Erythroblast (primary cell): Measurements from ENCODE around the gene CACNA2D1.

ENCODE experiments used
- DNase-seq, 2 experiments: peaks; one replicate each; lab custom pipeline; 2025; lab: John Stamatoyannopoulos, UW
- GATA1 ChIP-seq: IDR thresholded peaks from 2 replicates; pipeline ENCODE4 v1.6.1; 2011; ENCODE audit warnings: low read depth, mild to moderate bottlenecking, control low read depth, low read length, moderate library complexity
- POLR2A ChIP-seq: IDR thresholded peaks from 2 replicates; pipeline ENCODE4 v1.6.1; 2011; ENCODE audit warnings: mild to moderate bottlenecking, low read length

Gene CACNA2D1

DNA sequence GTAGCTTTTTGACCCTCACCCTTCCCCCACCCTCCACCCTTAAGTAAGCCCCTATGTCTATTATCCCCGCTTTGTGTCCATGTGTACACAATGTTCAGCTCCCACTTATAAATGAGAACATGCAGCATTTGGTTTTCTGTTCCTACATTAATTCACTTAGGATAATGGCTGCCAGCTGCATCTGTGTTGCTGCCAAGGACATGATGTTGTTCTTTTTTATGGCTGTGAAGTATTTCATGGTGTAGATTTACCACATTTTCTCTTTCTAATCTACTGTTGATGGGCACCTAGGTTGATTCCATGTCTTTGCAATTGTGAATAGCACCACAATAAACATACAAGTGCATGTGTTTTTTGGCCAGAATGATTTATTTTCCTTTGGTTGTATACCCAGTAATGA, 232.2 kb downstream of the CACNA2D1 start:
- TF ChIP-seq POLR2A, result no peak
- no peak for TF ChIP-seq GATA1
- DNase-seq, result no peak

GRCh38 chr7:82210416-82211184, 233.0 kb downstream of the CACNA2D1 start:
- TF ChIP-seq GATA1, result no peak
- no peak for TF ChIP-seq POLR2A
- peak; percentile 12 to 18 for DNase-seq

DNA sequence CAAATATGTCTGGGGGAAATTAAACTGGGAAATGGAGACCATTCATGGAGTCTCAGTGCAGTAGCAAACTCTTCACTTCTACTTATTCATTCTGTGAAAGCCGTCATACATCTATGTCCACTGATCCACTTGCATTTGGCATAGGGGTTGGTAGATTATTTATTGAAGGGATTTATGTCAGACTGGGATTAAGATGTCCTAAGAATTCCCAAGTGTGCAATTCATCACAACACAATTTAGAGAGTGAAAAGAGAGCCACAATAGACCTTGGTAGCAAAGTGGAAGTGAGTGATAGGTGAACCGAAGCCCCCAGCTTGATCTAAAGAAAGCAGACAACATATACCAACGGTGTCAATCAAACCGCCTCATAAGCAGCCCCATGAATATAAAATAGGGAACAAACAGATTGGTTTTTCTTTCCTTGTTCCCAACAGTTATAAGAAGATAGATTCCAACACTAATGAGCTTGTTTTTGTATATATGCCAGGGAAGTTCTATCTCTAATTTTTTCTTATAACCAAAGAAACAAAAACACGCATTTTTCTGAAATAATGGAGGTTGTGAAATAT, 234.3 kb downstream of the CACNA2D1 start:
- no peak for TF ChIP-seq POLR2A
- no peak for TF ChIP-seq GATA1
- no peak for DNase-seq

- peak; percentile 18 to 32 for DNase-seq
These were observed 238.9 kb downstream of the CACNA2D1 start for GRCh38 chr7:82204694-82205093.

GRCh38 chr7:82202965-82203364, 240.6 kb downstream of the CACNA2D1 start:
- TF ChIP-seq GATA1, result no peak
- no peak for TF ChIP-seq POLR2A
- no peak for DNase-seq

More at GRCh38 chr7:82204694-82205093, 238.9 kb downstream of the CACNA2D1 start:
- TF ChIP-seq POLR2A, result no peak

- DNase-seq, result no peak
- no peak for TF ChIP-seq GATA1
- TF ChIP-seq POLR2A, result no peak
These were observed 241.5 kb downstream of the CACNA2D1 start for GRCh38 chr7:82202107-82202506.

DNA sequence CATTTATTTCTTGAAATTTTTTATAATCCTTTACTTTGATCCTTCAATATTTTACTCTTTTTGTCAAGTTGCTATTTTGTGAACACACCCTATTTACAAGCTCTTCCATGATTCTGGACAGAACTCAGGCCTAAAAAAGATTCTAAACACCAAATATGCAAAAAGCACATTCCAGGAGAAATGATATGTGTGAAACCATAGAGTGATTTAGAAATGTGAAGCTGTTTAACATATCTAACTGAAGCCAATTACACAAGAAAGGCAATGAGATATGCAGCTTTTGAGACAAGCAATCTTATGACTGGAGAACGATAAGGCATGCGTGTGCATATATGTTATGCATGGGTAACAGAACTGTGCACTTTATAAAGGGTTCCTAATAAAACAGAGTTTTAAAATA, 243.0 kb downstream of the CACNA2D1 start:
- TF ChIP-seq POLR2A, result no peak
- TF ChIP-seq GATA1, result no peak
- DNase-seq, result no peak

DNA sequence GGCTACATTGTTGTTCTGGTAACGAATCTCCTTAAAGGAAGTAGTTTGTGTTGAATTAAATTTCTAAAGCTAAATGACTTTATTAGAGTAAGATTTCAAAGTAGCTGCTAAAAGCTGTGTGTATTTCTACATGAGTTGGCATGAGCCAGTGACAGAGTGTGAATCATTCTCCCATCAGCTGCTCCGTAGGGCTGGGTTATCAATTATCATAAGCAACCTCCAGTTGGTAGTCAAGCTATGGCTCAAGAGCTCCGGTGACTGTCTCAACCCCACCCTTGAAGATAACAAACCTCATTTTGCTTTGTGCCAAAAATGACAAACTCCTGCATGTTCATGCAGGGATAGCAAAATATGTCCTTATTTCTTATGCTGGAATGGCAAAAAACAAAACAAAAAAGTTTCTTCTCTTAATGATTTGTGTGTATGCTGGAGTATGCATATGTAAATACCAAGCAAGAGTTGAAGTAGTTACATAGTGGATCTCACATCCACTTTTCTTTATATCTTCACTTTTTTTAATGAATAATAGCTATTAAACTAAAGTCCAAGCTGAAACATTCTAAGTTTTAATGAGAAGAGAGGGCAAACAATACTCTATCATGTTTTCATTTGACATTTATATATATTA, 249.4 kb downstream of the CACNA2D1 start:
- DNase-seq, result peak; percentile 68 to 77
- TF ChIP-seq GATA1 (no peak), POLR2A (no peak)

DNA sequence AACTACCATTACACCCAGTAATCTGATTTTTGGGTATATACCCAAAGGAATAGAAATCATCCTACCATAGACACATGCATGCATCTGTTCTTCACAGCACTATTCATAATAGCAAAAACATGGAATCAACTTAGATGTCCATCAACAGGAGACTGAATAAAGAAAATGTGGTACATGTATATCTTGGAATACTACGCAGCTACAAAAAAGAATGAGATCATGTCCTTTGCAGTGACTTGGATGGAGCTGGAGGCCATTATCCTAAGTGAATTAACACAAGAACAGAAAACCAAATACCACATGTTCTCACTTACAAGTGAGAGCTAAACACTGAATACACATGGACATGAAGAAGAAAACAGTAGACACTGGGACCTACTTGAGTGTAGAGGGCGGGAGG, 254.9 kb downstream of the CACNA2D1 start:
- TF ChIP-seq POLR2A (no peak), GATA1 (no peak)
- no peak for DNase-seq

GRCh38 chr7:82185443-82185842, 258.1 kb downstream of the CACNA2D1 start:
- TF ChIP-seq POLR2A, result no peak
- no peak for TF ChIP-seq GATA1
- DNase-seq, result no peak

DNA sequence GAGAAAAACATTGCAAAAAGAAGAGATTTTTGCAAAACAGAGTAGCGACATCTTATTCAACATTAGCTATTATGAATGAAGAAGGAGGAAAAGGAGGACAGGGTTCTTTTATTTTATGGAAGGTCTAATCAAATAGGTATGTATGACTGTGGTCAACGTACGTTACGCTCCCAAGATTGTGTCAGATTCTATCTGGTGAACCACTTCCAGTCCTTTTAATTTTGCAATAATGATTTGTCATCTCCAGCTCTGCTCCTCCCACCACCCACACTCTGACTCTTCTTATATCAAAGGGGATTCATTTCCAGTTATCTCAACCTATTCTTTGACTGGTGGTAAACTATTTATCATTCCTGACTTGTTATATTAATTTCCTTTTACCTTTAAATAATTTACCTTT, 259.9 kb downstream of the CACNA2D1 start:
- no peak for DNase-seq
- no peak for TF ChIP-seq POLR2A
- TF ChIP-seq GATA1, result no peak

GRCh38 chr7:82179311-82179710, 264.3 kb downstream of the CACNA2D1 start:
- DNase-seq, result no peak

DNA sequence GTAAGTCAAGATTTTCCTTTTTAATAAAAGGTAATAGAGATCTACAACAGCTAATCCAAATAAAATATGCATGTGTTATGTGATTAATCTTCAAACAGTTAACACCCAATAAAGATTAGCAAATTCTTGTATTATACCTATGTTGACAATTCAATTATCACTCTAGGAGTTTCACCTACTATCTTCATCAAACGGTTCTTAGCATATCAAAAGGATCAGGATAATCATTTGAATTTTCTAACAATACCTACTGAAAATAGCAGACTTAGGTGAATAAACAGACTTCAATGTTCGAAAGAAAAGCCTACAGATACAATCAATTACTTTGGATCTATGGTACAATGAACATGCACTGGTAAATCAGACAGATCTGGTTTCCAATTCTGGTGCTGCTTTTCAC, 268.3 kb downstream of the CACNA2D1 start:
- no peak for DNase-seq
- TF ChIP-seq GATA1, result no peak
- no peak for TF ChIP-seq POLR2A

More at GRCh38 chr7:82179311-82179710, 264.3 kb downstream of the CACNA2D1 start:
- TF ChIP-seq POLR2A (no peak), GATA1 (no peak)

- TF ChIP-seq GATA1 (no peak), POLR2A (no peak)
These were observed 270.1 kb downstream of the CACNA2D1 start for GRCh38 chr7:82173400-82174021.

More at GRCh38 chr7:82173400-82174021, 270.1 kb downstream of the CACNA2D1 start:
- DNase-seq, result peak; percentile 3
